ENCODE measurements around the gene VAV3. TPM values are rescaled to one million over a fixed set of nuclear protein-coding genes. Genes with fewer than 3 reads are reported as not detected.

VAV3 gene
- polyA plus RNA-seq, 1 of the 3 experiments (the other 2 are of a cell fraction), result not detected

GRCh38 chr1:107877745-107878144, 87.2 kb downstream of the VAV3 start:
- CTCF ChIA-PET, result interaction anchor here (1.8 kb wide), 1 partner anchor 96 kb away, joined by 4 read pairs; no protein-coding TSS in a partner anchor
- H3K27me3 ChIP-seq (ENCODE audit: insufficient read depth), result no peaks in the 10 kb centered on the region
- no peak overlapping the region for H2AFZ ChIP-seq (ENCODE audit: low read depth)
- no peaks in the 10 kb centered on the region for H3K9me3 ChIP-seq
- H3K79me2 ChIP-seq (ENCODE audit: insufficient read depth), result no peaks in the 10 kb centered on the region
- DNase-seq, result no peak
- no peak overlapping the region for H3K4me3 ChIP-seq (ENCODE audit: low read depth in 2 of 2, low read length in 1 of 2)
- H4K20me1 ChIP-seq (ENCODE audit: insufficient read depth), result no peaks in the 10 kb centered on the region
- 47% methylated on average over 1 of the region's 1 CpG for WGBS (ENCODE audit: low lambda C conversion rate)
- no peak overlapping the region for H3K27ac ChIP-seq (ENCODE audit: low read depth in 2 of 2, low read length in 1 of 2)
- H3K9me2 ChIP-seq, result no peaks in the 10 kb centered on the region
- no peak overlapping the region for H3K4me2 ChIP-seq
- POLR2A ChIA-PET, result no interaction called here
- no peaks in the 10 kb centered on the region for H3F3A ChIP-seq (replicated peaks; ENCODE audit: insufficient read depth)
- H3K9ac ChIP-seq, result no peak overlapping the region
- no peak for TF ChIP-seq FOXJ3 (CRISPR knock-in tag; IDR thresholded peaks at IDR 0.05)
- TF ChIP-seq ZBTB33 (IDR thresholded peaks at IDR 0.05; ENCODE audit: borderline replicate concordance, low read depth), result no peak
- TF ChIP-seq EP300 (IDR thresholded peaks at IDR 0.05; ENCODE audit: borderline replicate concordance in 1 of 2, low read depth in 1 of 2, low read length in 1 of 2), result no peak
- no peak for TF ChIP-seq RFX5 (IDR thresholded peaks at IDR 0.05; ENCODE audit: low read length)
- TF ChIP-seq, protein P1, sequence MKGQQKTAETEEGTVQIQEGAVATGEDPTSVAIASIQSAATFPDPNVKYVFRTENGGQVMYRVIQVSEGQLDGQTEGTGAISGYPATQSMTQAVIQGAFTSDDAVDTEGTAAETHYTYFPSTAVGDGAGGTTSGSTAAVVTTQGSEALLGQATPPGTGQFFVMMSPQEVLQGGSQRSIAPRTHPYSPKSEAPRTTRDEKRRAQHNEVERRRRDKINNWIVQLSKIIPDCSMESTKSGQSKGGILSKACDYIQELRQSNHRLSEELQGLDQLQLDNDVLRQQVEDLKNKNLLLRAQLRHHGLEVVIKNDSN (IDR thresholded peaks at IDR 0.05; ENCODE audit: borderline replicate concordance, low read depth), result no peak
- TF ChIP-seq MEF2A (IDR thresholded peaks at IDR 0.05; ENCODE audit: borderline replicate concordance, low read depth), result no peak
- TF ChIP-seq YY1 (IDR thresholded peaks at IDR 0.05; ENCODE audit: low read depth), result no peak
- no peak for TF ChIP-seq FOSL2 (IDR thresholded peaks at IDR 0.05; ENCODE audit: borderline replicate concordance, low read depth)
- TF ChIP-seq TCF12 (IDR thresholded peaks at IDR 0.05), result no peak
- TF ChIP-seq FOXM1 (IDR thresholded peaks at IDR 0.05; ENCODE audit: low read depth), result no peak
- no peaks in the 10 kb centered on the region; a peak in 1 of 4 replicates for H3K4me1 ChIP-seq (ENCODE audit: control insufficient read depth in 1 of 2, insufficient read depth in 2 of 2, low read depth in 1 of 2, low read length in 1 of 2)
- H3K36me3 ChIP-seq (replicated peaks in 1 of 2; ENCODE audit: control insufficient read depth in 1 of 2, insufficient read depth in 2 of 2, low read length in 1 of 2), result no peaks in the 10 kb centered on the region

- H4K20me1 ChIP-seq (ENCODE audit: insufficient read depth), result no peaks in the 10 kb centered on the region
- H3K27me3 ChIP-seq (ENCODE audit: insufficient read depth), result no peaks in the 10 kb centered on the region
- POLR2A ChIA-PET, result no interaction called here
- H3K9ac ChIP-seq, result no peak overlapping the region
- H3K36me3 ChIP-seq (replicated peaks in 1 of 2; ENCODE audit: control insufficient read depth in 1 of 2, insufficient read depth in 2 of 2, low read length in 1 of 2), result no peaks in the 10 kb centered on the region
- no peak overlapping the region for H2AFZ ChIP-seq (ENCODE audit: low read depth)
- no peaks in the 10 kb centered on the region for H3K79me2 ChIP-seq (ENCODE audit: insufficient read depth)
- 47% methylated on average over 2 of the region's 2 CpGs for WGBS (ENCODE audit: low lambda C conversion rate)
- no peaks in the 10 kb centered on the region for H3F3A ChIP-seq (replicated peaks; ENCODE audit: insufficient read depth)
- CTCF ChIA-PET, result no interaction called here
- no peaks in the 10 kb centered on the region for H3K9me3 ChIP-seq
- no peak overlapping the region for H3K4me2 ChIP-seq
- H3K4me3 ChIP-seq (ENCODE audit: low read depth in 2 of 2, low read length in 1 of 2), result no peak overlapping the region
- H3K27ac ChIP-seq (ENCODE audit: low read depth in 2 of 2, low read length in 1 of 2), result no peak overlapping the region
- no peaks in the 10 kb centered on the region; a peak in 1 of 4 replicates for H3K4me1 ChIP-seq (ENCODE audit: control insufficient read depth in 1 of 2, insufficient read depth in 2 of 2, low read depth in 1 of 2, low read length in 1 of 2)
- DNase-seq, result no peak
- H3K9me2 ChIP-seq, result no peaks in the 10 kb centered on the region
- TF ChIP-seq JUND (IDR thresholded peaks at IDR 0.05) (no peak), SMC3 (IDR thresholded peaks at IDR 0.05; ENCODE audit: low read depth, low read length) (no peak), TCF12 (IDR thresholded peaks at IDR 0.05) (no peak), RAD21 (IDR thresholded peaks at IDR 0.05; ENCODE audit: low read length) (no peak), ZBTB33 (IDR thresholded peaks at IDR 0.05; ENCODE audit: borderline replicate concordance, low read depth) (no peak), EP300 (IDR thresholded peaks at IDR 0.05; ENCODE audit: borderline replicate concordance in 1 of 2, low read depth in 1 of 2, low read length in 1 of 2) (no peak), USF2 (IDR thresholded peaks at IDR 0.05; ENCODE audit: borderline replicate concordance, low read depth, low read length) (no peak), YY1 (IDR thresholded peaks at IDR 0.05; ENCODE audit: low read depth) (no peak), RXRA (IDR thresholded peaks at IDR 0.05; ENCODE audit: borderline replicate concordance, low read depth) (no peak), RCOR1 (IDR thresholded peaks at IDR 0.05; ENCODE audit: low read length) (no peak), FOXM1 (IDR thresholded peaks at IDR 0.05; ENCODE audit: low read depth) (no peak), NRF1 (IDR thresholded peaks at IDR 0.05; ENCODE audit: low read depth, low read length) (no peak), TEAD4 (IDR thresholded peaks at IDR 0.05; ENCODE audit: borderline replicate concordance, insufficient read depth) (no peak), ELF1 (IDR thresholded peaks at IDR 0.05) (no peak), RFX5 (IDR thresholded peaks at IDR 0.05; ENCODE audit: low read length) (no peak)
- TF ChIP-seq, protein P2, sequence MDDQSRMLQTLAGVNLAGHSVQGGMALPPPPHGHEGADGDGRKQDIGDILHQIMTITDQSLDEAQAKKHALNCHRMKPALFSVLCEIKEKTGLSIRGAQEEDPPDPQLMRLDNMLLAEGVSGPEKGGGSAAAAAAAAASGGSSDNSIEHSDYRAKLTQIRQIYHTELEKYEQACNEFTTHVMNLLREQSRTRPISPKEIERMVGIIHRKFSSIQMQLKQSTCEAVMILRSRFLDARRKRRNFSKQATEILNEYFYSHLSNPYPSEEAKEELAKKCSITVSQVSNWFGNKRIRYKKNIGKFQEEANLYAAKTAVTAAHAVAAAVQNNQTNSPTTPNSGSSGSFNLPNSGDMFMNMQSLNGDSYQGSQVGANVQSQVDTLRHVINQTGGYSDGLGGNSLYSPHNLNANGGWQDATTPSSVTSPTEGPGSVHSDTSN (IDR thresholded peaks at IDR 0.05), result no peak
Measured at GRCh38 chr1:107877092-107877491, 87.9 kb downstream of the VAV3 start.
